ENCODE measurements around the gene QPRT.

The QPRT gene

DNA sequence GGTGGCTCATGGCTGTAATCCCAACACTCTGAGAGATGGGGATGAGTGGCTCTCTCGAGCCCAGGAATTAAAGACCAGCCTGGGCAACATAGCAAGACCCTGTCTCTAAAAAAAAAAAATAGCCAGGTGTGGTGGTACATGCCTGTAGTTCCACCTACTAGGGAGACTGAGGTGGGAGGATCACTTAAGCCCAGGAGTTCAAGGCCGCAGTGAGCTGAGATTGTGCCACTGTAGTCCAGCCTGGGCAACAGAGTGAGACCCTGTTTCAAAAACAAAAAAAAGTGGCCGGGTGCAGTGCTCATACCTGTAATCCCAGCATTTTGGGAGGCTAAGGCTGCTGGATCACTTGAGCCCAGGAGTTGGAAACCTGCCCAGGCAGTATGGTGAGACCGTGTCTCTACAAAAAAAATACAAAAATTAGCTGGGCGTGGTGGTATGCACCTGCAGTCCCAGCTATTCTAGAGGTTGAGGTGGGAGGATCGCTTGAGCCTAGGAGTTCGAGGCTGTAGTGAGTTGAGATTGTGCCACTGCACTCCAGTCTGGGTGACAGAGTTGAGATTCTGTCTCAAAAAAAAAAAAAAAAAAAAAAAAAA is 63.8 kb downstream of the QPRT start:
- no peaks in the 10 kb centered on the region for H3K9me3 ChIP-seq (ENCODE audit: control insufficient read depth, insufficient read depth, low read length)
- H3K36me3 ChIP-seq (ENCODE audit: control insufficient read depth, low read length), result peaks cover 14% of the 10 kb centered on the region; the same call in 1 of the 2 replicates
- no peaks in the 10 kb centered on the region for H3K9me2 ChIP-seq (replicated peaks; ENCODE audit: control insufficient read depth, low read length)
- TF ChIP-seq CTCF (IDR thresholded peaks at IDR 0.05; ENCODE audit: low read depth, low read length, poor library complexity, severe bottlenecking) (no peak), EZH2phosphoT487 (IDR thresholded peaks at IDR 0.05; ENCODE audit: borderline replicate concordance, low read length) (no peak)
- peaks cover 19% of the 10 kb centered on the region for H3K79me2 ChIP-seq (ENCODE audit: control insufficient read depth, low read length)
- H4K20me1 ChIP-seq (ENCODE audit: control insufficient read depth, insufficient read depth, low read depth, low read length), result no peaks in the 10 kb centered on the region
- H3K27me3 ChIP-seq (ENCODE audit: control insufficient read depth, low read length), result no peaks in the 10 kb centered on the region
- no peak overlapping the region for H3K4me3 ChIP-seq (ENCODE audit: low read length)
- no peak overlapping the region for H3K4me2 ChIP-seq (ENCODE audit: low read length)
- H3F3A ChIP-seq (ENCODE audit: control insufficient read depth, insufficient read depth), result peaks cover 6% of the 10 kb centered on the region; the same call in 1 of the 2 replicates
- H3K4me1 ChIP-seq (ENCODE audit: control insufficient read depth, low read length), result peaks cover 55% of the 10 kb centered on the region
- H3K27ac ChIP-seq (ENCODE audit: low read depth, low read length), result no peak overlapping the region

- Histone ChIP-seq H3K27ac (ENCODE audit: low read depth, low read length) (no peak overlapping the region), H3K36me3 (ENCODE audit: control insufficient read depth, low read length) (peaks cover 14% of the 10 kb centered on the region; the same call in 1 of the 2 replicates), H3K9me2 (replicated peaks; ENCODE audit: control insufficient read depth, low read length) (no peaks in the 10 kb centered on the region), H3K79me2 (ENCODE audit: control insufficient read depth, low read length) (peaks cover 19% of the 10 kb centered on the region), H3F3A (ENCODE audit: control insufficient read depth, insufficient read depth) (peaks cover 5% of the 10 kb centered on the region; the same call in 1 of the 2 replicates), H3K27me3 (ENCODE audit: control insufficient read depth, low read length) (no peaks in the 10 kb centered on the region), H4K20me1 (ENCODE audit: control insufficient read depth, insufficient read depth, low read depth, low read length) (no peaks in the 10 kb centered on the region), H3K4me2 (ENCODE audit: low read length) (no peak overlapping the region), H3K9me3 (ENCODE audit: control insufficient read depth, insufficient read depth, low read length) (no peaks in the 10 kb centered on the region), H3K4me1 (ENCODE audit: control insufficient read depth, low read length) (peaks cover 49% of the 10 kb centered on the region), H3K4me3 (ENCODE audit: low read length) (no peak overlapping the region)
- TF ChIP-seq EZH2phosphoT487 (IDR thresholded peaks at IDR 0.05; ENCODE audit: borderline replicate concordance, low read length), result no peak
- TF ChIP-seq CTCF (IDR thresholded peaks at IDR 0.05; ENCODE audit: low read depth, low read length, poor library complexity, severe bottlenecking), result no peak
These were observed 64.5 kb downstream of the QPRT start for GRCh38 chr16:29743475-29743826.

GRCh38 chr16:29743827-29744531 is 65.0 kb downstream of the QPRT start:
- no peaks in the 10 kb centered on the region for H4K20me1 ChIP-seq (ENCODE audit: control insufficient read depth, insufficient read depth, low read depth, low read length)
- H3K4me2 ChIP-seq (ENCODE audit: low read length), result peak overlapping the region; percentile 96; the same call in 1 of the 2 replicates
- H3K4me3 ChIP-seq (ENCODE audit: low read length), result no peak overlapping the region
- no peak for TF ChIP-seq EZH2phosphoT487 (IDR thresholded peaks at IDR 0.05; ENCODE audit: borderline replicate concordance, low read length)
- no peak overlapping the region for H3K27ac ChIP-seq (ENCODE audit: low read depth, low read length)
- no peaks in the 10 kb centered on the region for H3K9me2 ChIP-seq (replicated peaks; ENCODE audit: control insufficient read depth, low read length)
- peaks cover 14% of the 10 kb centered on the region; the same call in 1 of the 2 replicates for H3K36me3 ChIP-seq (ENCODE audit: control insufficient read depth, low read length)
- no peaks in the 10 kb centered on the region for H3K27me3 ChIP-seq (ENCODE audit: control insufficient read depth, low read length)
- H3F3A ChIP-seq (ENCODE audit: control insufficient read depth, insufficient read depth), result 0 out of 2 replicates have a peak, but pooled peaks cover 2% of the 10 kb centered on the region
- no peaks in the 10 kb centered on the region for H3K9me3 ChIP-seq (ENCODE audit: control insufficient read depth, insufficient read depth, low read length)
- H3K4me1 ChIP-seq (ENCODE audit: control insufficient read depth, low read length), result peaks cover 43% of the 10 kb centered on the region
- peaks cover 19% of the 10 kb centered on the region for H3K79me2 ChIP-seq (ENCODE audit: control insufficient read depth, low read length)

DNA sequence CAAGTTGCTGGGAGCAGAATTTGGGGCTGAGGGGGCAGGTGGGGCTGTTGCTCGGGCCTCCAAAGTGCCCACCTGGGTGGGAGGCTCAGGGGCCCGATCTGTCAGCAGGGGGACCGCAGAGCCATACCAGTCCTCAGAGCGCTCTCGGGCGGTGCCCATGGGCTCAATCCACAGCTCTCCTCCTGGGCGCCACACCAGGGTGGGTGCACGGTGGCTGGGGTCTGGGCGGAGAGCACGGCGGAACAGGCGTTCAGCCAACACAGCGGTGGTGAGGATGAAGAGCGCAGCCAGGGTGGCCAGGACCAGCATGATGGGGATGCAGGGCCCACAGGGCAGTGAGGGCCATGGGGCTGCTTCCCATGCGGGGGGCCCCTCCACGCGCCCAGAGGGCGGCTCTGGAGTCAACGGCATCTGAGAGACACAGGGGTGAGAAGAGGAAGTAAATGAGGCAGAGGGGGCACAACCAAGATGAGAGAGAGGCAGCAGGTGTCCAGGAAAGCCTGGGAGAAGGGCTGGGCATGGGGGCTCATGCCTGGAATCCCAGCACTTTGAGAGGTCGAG is 65.6 kb downstream of the QPRT start:
- Histone ChIP-seq H4K20me1 (ENCODE audit: control insufficient read depth, insufficient read depth, low read depth, low read length) (no peaks in the 10 kb centered on the region), H3K27ac (ENCODE audit: low read depth, low read length) (peak overlapping the region; percentile 75), H3K4me1 (ENCODE audit: control insufficient read depth, low read length) (peaks cover 39% of the 10 kb centered on the region), H3K9me2 (replicated peaks; ENCODE audit: control insufficient read depth, low read length) (no peaks in the 10 kb centered on the region), H3K4me3 (ENCODE audit: low read length) (peak overlapping the region; percentile 89), H3K9me3 (ENCODE audit: control insufficient read depth, insufficient read depth, low read length) (no peaks in the 10 kb centered on the region), H3F3A (ENCODE audit: control insufficient read depth, insufficient read depth) (no peaks in the 10 kb centered on the region), H3K4me2 (ENCODE audit: low read length) (peak overlapping the region; percentile 96), H3K27me3 (ENCODE audit: control insufficient read depth, low read length) (no peaks in the 10 kb centered on the region), H3K79me2 (ENCODE audit: control insufficient read depth, low read length) (peaks cover 19% of the 10 kb centered on the region), H3K36me3 (ENCODE audit: control insufficient read depth, low read length) (peaks cover 14% of the 10 kb centered on the region; the same call in 1 of the 2 replicates)
- TF ChIP-seq CTCF (IDR thresholded peaks at IDR 0.05; ENCODE audit: low read depth, low read length, poor library complexity, severe bottlenecking), result no peak
- TF ChIP-seq EZH2phosphoT487 (IDR thresholded peaks at IDR 0.05; ENCODE audit: borderline replicate concordance, low read length), result no peak

Measured in DOHH2 (cell line).